Upper lobe of left lung (tissue), 6 donors: ENCODE results near the gene PTGIS. TPM values are rescaled to one million over a fixed set of nuclear protein-coding genes. Genes with fewer than 3 reads are reported as not detected.

Experiments used
- ATAC-seq, 2 donors: fragments of 200-7000 bp; cut with Tn5 transposase; one replicate each; pipeline ENCODE4 v1.9.1; 2022; ENCODE audit warnings: mild to moderate bottlenecking in 2 of 2, moderate library complexity in 2 of 2; ENCODE audit not compliant: low FRiP score in 2 of 2
- DNase-seq, 2 donors: peaks; one replicate each; pipeline ENCODE4 v3.0.0-alpha.2; 2019 to 2020
- H3K27ac ChIP-seq, 4 donors: fragments of 200-600 bp; sonication (generic); one replicate each; pipeline ENCODE4 v1.5.1; 2016 to 2019
- H3K27me3 ChIP-seq, 4 donors: fragments of 200-600 bp; sonication (generic); one replicate each; pipeline ENCODE4 v1.5.1; 2017 to 2019
- H3K36me3 ChIP-seq, 4 donors: fragments of 200-600 bp; sonication (generic); one replicate each; pipeline ENCODE4 v1.5.1; 2016 to 2019
- H3K4me1 ChIP-seq, 4 donors: fragments of 200-600 bp; sonication (generic); one replicate each; pipeline ENCODE4 v1.5.1; 2018 to 2019
- H3K4me3 ChIP-seq, 4 donors: fragments of 200-600 bp; sonication (generic); one replicate each; pipeline ENCODE4 v1.5.1; 2017 to 2019; ENCODE audit warnings: mild to moderate bottlenecking in 2 of 4, moderate library complexity in 1 of 4
- H3K9me3 ChIP-seq, 4 donors: fragments of 200-600 bp; sonication (generic); one replicate each; pipeline ENCODE4 v1.5.1; 2018 to 2019
- CTCF ChIP-seq, 6 experiments: fragments of 450-650 bp in 4 of 6; fragments of 200-600 bp in 2 of 6; sonication (generic) in 2 of 6; IDR thresholded peaks; one replicate each; pipeline ENCODE4 v1.5.1; 2016 to 2019; ENCODE audit warnings: antibody characterized with exemption in 6 of 6
- EP300 ChIP-seq, 4 donors: sonication (generic); formaldehyde crosslinking; IDR thresholded peaks; one replicate each; pipeline ENCODE4 v1.5.1; 2017; ENCODE audit warnings: antibody characterized with exemption in 4 of 4, control low read depth in 2 of 4
- POLR2A ChIP-seq, 4 donors: fragments of 450-650 bp; IDR thresholded peaks; one replicate each; pipeline ENCODE4 v1.5.1; 2016 to 2017; ENCODE audit warnings: antibody characterized with exemption in 4 of 4, mild to moderate bottlenecking in 2 of 4
- POLR2AphosphoS5 ChIP-seq, 2 donors: sonication (generic); formaldehyde crosslinking; IDR thresholded peaks; one replicate each; pipeline ENCODE4 v1.5.1; 2017; ENCODE audit warnings: antibody characterized with exemption in 2 of 2
- WGBS, 2 donors: methylation state at CpG; one replicate each; pipeline ENCODE4 v1.1.5; 2017 to 2018; 5-methylcytosine and 5-hydroxymethylcytosine counted together
- total RNA-seq, 6 donors: library from RNA; depleted of rRNA in 4 of 6; stranded (reverse); fragments of >200 nt in 4 of 6; gene quantifications; one replicate each; pipeline versions ENCODE4 v1.1.0 to v1.2.1, GENCODE V29; 2016 to 2021
- donor health status: DM: no; HTN: no; CAD: no; lungs with moderate emphysema.
- donor health status: DM: no; HTN: yes; CAD: no; lungs with severe emphysema.

Gene PTGIS
- total RNA-seq, 6 donors from 2014 or later: 8.2 to 71.4 (median 18.4) TPM

GRCh38 chr20:49542514-49542991, 25.4 kb downstream of the PTGIS start:
- Histone ChIP-seq H3K9me3 (peaks cover 0 to 9% (median 2%) of the 10 kb centered on the region in 4 donors), H3K27ac (no peak overlapping the region), H3K4me1 (peaks cover 0 to 6% (median 0%) of the 10 kb centered on the region in 4 donors), H3K4me3 (no peak overlapping the region), H3K27me3 (no peaks in the 10 kb centered on the region), H3K36me3 (no peaks in the 10 kb centered on the region)
- WGBS, 2 donors: 81 to 85% methylated on average over 4 of the region's 4 CpGs
- TF ChIP-seq CTCF (IDR thresholded peaks at IDR 0.05): no peak
- no peak for TF ChIP-seq POLR2A (IDR thresholded peaks at IDR 0.05)
- no peak for TF ChIP-seq POLR2AphosphoS5 (IDR thresholded peaks at IDR 0.05)
- TF ChIP-seq EP300 (IDR thresholded peaks at IDR 0.05): no peak
- DNase-seq (no peak), ATAC-seq (no peak)

- Histone ChIP-seq H3K9me3 (peaks cover 0 to 9% (median 2%) of the 10 kb centered on the region in 4 donors), H3K4me3 (no peak overlapping the region), H3K36me3 (no peaks in the 10 kb centered on the region), H3K4me1 (peaks cover 0 to 6% (median 0%) of the 10 kb centered on the region in 4 donors), H3K27ac (peak overlapping the region in 1 of 4 donors; percentile 28), H3K27me3 (no peaks in the 10 kb centered on the region)
- ATAC-seq (peak; percentile 64 to 82), DNase-seq (peak in 1 of 2 donors; percentile 61)
- WGBS, 2 donors: 49 to 57% methylated on average over 16 to 18 of the region's 18 CpGs
- no peak for TF ChIP-seq POLR2A (IDR thresholded peaks at IDR 0.05)
- peak; percentile 65 to 90 (median 80) for TF ChIP-seq CTCF (IDR thresholded peaks at IDR 0.05)
Measured at GRCh38 chr20:49541733-49542513, 26.0 kb downstream of the PTGIS start.

GRCh38 chr20:49540687-49541435, 27.1 kb downstream of the PTGIS start:
- peaks cover 0 to 6% (median 0%) of the 10 kb centered on the region in 4 donors for H3K4me1 ChIP-seq
- H3K9me3 ChIP-seq: peaks cover 0 to 8% (median 2%) of the 10 kb centered on the region in 4 donors
- 88 to 91% methylated on average over 15 of the region's 15 CpGs for WGBS, 2 donors
- H3K4me3 ChIP-seq: no peak overlapping the region
- DNase-seq: no peak
- H3K36me3 ChIP-seq: no peaks in the 10 kb centered on the region
- H3K27ac ChIP-seq: no peak overlapping the region
- no peaks in the 10 kb centered on the region for H3K27me3 ChIP-seq
- TF ChIP-seq EP300 (IDR thresholded peaks at IDR 0.05): no peak
- no peak for TF ChIP-seq POLR2AphosphoS5 (IDR thresholded peaks at IDR 0.05)
- no peak for TF ChIP-seq POLR2A (IDR thresholded peaks at IDR 0.05)
- no peak for TF ChIP-seq CTCF (IDR thresholded peaks at IDR 0.05)
- ATAC-seq: no peak

GRCh38 chr20:49540232-49540620, 27.7 kb downstream of the PTGIS start:
- no peaks in the 10 kb centered on the region for H3K27me3 ChIP-seq
- TF ChIP-seq POLR2A (IDR thresholded peaks at IDR 0.05) (no peak), EP300 (IDR thresholded peaks at IDR 0.05) (no peak), CTCF (IDR thresholded peaks at IDR 0.05) (no peak), POLR2AphosphoS5 (IDR thresholded peaks at IDR 0.05) (no peak)
- H3K9me3 ChIP-seq: peaks cover 0 to 2% (median 0%) of the 10 kb centered on the region in 4 donors
- 91 to 93% methylated on average over 6 of the region's 6 CpGs for WGBS, 2 donors
- H3K4me1 ChIP-seq: peaks cover 0 to 6% (median 0%) of the 10 kb centered on the region in 4 donors
- no peaks in the 10 kb centered on the region for H3K36me3 ChIP-seq
- no peak overlapping the region for H3K4me3 ChIP-seq
- peak in 1 of 2 donors; percentile 48 for DNase-seq
- H3K27ac ChIP-seq: no peak overlapping the region
- no peak for ATAC-seq
